Pulmonary artery endothelial cell (primary cell): Measurements from ENCODE around the gene FAM234B. TPM values are rescaled to one million over a fixed set of nuclear protein-coding genes. Genes with fewer than 3 reads are reported as not detected.
A peak's percentile ranks its signal among the peaks of the same experiment; 100 is the strongest.
"Not testable (repeated sequence)": the region's sequence is repeated elsewhere in the genome, so short reads cannot be mapped to it uniquely, and the experiment has no call there.

Experiments
- DNase-seq: peaks from one replicate; pipeline ENCODE4 v3.0.0-alpha.2; 2011; ENCODE audit warnings: low read depth, low spot score
- total RNA-seq: library from RNA; depleted of rRNA; stranded (reverse); fragments of >200 nt; gene quantifications from 2 replicates; pipeline ENCODE4 v1.2.3, GENCODE V29; 2014

Gene FAM234B
- total RNA-seq, 1 donor from 2014 or later = 6.9 TPM

- not testable (repeated sequence) for DNase-seq
Measured at GRCh38 chr12:13053617-13054016, 9.4 kb downstream of the FAM234B start.

- no peak for DNase-seq
Measured at GRCh38 chr12:13060581-13060980, 16.4 kb downstream of the FAM234B start.

- DNase-seq = no peak
Measured at GRCh38 chr12:13061377-13061776, 17.2 kb downstream of the FAM234B start.

DNA sequence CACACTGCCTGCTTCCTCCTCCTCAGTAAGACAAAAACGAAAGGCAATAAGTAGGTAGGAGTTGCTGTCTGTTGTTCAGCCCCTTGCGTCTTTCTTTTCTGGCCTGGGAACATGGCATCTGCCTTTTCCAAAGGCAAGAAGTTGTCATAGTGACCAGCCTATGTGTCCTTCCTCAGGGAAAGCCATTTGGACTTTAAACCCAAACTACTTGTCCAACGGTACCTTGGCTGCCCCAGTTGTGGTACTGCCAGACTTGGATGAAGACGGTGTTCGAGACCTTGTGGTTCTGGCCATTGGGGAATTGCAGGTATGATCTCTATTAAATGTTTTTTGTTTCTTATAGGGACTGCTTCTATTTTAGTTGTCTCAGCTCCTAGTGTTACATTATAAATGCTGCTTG, 18.5 kb downstream of the FAM234B start:
- no peak for DNase-seq

DNA sequence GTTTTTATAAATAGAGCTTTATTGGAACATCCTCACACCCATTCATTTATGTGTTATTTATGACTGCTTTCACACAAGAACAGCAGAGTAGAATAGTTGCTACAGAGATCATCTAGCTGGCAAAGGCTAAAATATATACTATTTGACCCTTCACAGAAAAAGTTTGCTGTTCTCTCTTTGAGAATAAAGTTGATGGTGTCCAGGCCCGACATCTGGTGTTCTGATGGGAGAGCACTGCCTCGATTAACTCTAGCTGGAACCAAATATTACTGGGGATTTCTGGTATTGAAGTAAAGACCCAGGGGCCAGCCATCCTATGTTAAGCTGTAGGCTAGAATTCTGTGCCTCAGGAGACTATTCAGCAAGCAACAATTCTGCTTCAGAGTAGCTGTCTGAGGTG, 21.8 kb downstream of the FAM234B start:
- DNase-seq = no peak

DNA sequence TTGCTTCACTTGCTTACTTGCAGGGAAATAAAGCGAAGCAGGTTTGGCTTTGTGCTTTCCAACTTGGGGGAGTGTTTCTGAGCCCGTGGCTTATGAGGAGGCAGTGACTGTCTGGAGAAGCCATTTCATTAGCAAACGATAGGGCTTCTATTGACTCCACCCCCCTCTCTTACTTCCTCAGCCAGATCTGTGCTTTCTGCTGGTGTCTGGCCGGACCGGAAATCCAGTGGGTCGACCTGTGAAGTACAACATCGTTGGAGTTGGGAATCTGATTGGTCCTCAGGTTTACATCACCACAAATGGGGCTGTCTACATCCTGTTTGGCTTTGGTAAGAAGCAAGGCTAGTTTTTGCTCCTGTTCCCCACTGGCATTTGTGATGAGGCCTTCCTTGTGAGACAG, 22.3 kb downstream of the FAM234B start:
- no peak for DNase-seq

GRCh38 chr12:13067322-13067721, 23.1 kb downstream of the FAM234B start:
- DNase-seq = no peak

DNA sequence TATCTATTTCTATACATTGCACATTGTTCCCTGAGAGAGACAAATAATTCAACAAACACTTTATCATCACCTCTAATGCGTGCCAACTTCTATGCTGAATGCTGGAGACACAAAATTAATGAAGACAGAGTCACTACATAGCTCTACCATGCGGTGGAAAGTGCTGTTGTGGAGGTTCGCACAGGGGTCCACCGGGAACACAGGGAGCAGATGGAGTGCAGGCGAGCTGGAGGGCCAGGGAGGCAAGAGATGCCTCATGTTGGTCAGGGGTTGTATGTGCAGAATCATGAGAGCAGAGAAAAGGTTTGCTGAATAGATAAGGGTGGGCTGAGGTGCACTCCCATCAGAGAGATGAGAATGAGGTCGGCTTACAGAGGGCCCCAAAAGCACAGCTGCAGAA, 25.2 kb downstream of the FAM234B start:
- no peak for DNase-seq

DNA sequence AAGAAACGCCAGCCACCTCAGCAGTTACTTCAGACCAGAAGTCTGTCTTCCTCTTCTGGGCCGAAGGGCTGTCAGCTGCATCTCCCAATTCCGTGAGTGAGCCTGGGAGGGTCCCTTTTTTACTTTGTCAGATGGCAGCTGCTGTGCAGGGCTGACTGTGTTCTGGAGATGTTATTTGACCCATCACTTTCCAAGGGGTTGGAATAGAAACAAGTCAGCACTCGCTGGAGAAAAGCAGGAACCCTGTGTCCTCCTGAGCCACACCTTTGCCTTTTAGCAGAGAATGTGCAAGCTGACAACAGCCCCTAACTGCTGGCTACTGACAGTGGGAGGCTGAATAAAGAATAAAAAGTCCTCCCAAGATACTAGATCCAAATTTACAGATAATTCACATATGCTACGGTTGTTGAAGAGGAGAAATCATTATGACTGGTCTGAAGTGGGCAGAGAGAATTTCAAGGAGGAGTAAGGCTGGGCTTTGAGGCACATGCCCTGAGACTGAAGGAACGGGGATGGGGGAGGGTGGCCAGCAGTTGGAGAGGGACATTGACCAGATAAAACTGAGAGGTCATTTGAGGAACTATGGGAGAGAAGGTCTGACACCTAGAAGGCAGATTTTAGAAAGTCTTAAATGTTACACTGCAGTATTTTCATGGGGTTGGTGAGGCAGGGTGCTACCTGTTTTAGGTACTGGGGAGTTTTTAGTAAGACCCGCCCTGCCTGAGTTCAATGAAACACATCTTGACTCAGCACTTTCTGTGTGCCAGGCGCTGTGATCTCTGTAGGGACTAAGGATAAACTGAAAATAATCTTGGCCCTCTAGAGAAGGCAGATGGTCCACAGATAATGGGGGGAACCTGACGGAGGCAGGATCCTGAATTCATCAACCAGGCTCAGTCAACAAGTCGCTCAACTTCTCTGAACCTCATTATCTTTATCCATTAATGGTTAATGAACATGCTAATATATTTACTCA, 27.4 kb downstream of the FAM234B start:
- DNase-seq = no peak

DNA sequence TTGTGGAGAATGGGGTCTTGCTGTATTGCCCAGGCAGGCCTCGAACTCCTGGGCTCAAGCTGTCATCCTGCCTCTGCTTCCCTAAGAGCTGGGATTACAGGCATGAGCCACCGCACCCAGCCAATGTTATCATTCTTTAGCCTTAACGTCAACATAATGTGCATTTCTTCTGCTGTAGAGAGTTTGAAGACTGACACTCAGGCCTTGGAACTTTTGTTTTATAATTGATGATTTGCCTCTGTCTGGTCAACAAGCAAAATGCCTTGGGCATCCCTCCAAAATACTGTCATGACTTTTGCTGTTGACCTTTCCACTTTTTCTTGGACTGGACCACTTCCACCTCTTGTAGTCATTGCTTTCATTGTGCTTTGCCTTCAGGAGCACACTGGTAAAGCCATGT, 29.0 kb downstream of the FAM234B start:
- DNase-seq = no peak

GRCh38 chr12:13074396-13075117, 30.4 kb downstream of the FAM234B start:
- DNase-seq = no peak

GRCh38 chr12:13075118-13075480, 30.9 kb downstream of the FAM234B start:
- DNase-seq = no peak

DNA sequence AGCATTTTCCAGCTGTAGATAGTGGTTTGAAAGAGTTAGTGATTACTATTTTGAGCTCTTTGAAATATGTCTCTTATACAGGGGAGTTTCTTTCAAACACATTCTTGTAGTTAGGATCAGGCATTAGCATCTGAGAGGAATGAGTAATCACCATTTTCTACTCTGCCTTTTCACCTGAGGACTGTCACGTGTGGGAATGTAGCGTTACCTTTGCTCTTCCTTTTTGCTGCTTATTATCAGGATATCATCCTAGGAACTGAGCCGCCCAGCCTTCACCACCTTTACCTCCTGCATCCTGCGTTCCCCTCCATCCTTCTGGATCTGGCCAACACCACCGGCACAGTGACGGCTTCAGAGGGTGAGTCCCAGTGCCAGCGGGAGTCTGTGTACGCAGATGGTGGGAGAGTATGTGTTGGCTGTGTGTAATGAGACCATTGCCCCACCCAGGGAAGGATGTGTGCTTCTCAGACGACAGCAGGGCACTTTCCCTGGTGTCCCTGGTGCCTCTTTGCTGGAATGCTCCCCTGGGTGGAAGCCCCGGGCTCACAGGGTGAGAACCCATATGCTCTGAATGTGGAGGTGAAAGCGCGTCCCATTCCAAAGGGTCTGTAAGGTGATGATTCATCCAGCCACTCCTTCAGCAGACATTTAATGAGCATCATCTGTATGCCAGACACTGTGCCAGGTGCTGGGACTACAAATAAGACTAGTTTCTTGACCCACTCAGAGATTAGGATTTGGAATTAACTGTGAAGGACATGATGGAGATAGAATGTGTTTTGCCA, 31.8 kb downstream of the FAM234B start:
- DNase-seq = no peak

DNA sequence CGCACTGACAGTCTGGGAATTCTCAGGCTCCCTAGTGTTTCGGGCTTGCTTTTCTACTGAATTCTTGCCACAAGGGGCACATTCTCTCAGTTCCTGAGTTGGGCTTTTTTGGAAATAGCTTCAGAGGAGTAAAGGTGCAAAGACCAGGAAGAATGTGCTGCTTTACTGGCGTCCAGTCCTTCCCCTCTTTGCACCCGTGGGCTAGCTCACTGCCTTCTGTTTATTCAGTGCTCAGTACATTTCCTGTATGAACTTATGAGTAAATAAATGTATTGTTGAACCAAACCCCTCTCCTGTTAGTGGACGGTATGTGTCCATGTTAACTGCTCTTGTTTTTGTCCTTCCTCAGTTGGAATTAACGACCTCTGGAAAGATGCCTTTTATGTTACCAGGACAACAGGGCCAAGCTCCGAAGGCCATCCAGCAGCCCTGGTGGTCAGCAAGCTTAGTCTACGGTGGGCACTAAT, 35.3 kb downstream of the FAM234B start:
- peak; percentile 96 for DNase-seq

DNA sequence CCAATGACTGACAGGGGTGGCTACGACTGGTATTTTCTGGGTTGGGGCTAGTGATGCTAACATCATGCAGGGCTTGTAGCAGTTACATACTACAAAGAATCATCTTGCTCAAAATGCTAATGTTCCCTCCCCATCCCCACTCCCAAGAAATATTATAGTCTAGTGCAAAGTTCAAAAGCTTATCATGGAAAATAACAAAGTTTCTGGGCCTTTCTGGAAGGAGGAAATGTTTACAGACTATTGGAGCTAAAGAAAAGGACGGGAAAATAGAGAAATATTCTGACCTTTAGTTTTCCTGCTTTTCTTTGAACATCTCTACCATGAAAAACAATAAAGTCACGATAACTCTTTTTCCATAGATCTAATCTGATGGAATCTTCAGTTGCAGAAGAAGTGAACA, 36.1 kb downstream of the FAM234B start:
- DNase-seq = no peak

GRCh38 chr12:13082861-13083260, 38.7 kb downstream of the FAM234B start:
- DNase-seq = no peak

- DNase-seq = not testable (repeated sequence)
Measured at GRCh38 chr12:13083638-13084037, 39.5 kb downstream of the FAM234B start.

DNA sequence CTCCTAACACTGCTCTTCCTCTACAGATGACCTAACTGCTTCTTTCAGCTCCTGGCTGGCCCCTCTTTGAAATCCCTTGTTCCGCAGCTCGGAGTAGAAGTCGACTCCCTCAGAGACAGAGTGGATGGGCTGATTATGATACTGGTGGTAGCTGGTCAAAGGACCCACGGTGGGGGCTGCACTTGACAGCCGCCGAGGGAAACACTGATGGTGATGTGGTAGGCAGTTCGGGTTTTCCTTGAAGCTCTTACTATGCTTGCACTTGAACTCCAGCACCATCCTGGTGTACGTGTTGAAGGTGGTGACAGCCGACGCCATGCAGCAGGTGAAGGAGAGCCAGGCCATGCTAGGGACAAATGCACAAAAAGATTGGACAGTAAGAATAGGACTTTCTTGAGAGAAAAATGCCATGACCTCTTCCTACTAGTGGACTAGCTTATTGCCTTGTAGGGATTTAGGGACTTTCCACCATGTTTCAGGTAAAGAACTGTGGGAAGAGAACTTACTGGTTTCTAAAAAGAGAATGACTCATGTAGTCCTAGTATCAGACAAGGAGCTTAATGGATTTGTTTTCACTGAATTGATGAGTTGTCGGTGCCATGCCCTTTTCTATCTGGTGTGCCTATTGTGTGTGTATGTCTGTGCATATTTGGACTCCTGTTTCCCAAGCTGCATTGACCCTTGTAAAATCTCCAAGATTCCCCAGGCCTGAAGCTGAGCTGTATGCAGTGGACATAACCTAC, 40.9 kb downstream of the FAM234B start:
- no peak for DNase-seq

DNA sequence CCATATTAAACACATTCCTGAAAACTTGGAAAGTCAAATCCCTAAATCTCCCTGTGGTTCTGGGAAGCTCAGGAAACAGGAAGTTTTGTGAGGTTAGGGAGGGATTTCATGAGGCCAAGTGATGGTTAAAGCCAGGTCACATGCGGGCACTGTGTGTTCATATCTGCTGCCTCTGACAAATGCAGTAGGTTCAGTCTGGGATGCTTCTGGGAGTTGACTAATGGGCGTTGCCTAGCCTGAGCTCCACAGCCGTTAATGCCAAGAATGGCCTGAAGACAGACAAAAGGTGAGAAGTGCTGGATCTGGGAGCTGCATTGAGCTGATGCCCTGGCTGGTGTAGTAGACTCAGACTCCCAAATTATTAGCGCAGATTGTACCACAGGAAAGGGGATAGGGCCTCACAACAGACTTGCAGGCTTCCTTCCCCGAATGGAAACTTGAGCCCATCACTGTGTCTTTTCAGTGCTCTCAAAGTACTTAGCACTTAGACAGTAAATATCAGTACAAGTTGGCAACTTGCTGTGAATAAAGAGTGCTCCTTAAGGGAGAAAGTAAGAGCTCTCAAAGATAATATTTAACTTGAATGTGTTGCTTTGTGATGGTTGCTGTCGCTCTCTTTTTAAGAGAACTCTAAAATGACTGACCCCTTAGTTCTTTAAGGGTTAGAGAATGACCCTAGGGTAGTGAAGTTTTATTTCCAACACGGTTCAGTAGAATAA, 41.9 kb downstream of the FAM234B start:
- DNase-seq = no peak

DNA sequence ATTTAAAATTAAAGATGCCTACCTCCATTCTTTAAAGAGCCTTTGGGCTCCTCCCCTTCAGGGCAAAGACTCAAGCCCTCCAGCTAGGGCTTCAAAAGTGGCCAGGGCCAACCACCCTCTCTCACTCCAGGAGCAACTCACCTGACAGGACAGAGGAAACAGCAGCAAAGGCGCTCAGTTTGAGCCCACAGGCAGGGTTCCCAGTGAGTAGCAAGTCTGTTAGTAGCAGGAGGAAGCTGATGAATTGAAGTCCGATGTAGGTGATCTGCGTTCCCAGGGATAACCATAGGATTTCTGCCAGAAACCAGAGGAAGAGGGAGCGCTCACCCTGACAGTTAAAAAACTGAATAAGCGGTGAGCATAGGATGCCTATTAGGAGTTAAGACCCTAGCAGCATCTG, 43.6 kb downstream of the FAM234B start:
- no peak for DNase-seq
